Uterus (tissue), 4 donors: ENCODE results near the gene ZFAND3. TPM values are rescaled to one million over a fixed set of nuclear protein-coding genes. Genes with fewer than 3 reads are reported as not detected.

Experiments used
- DNase-seq, 2 donors: peaks; one replicate each; pipeline ENCODE4 v3.0.0-alpha.2; 2019 to 2020
- H3K27ac ChIP-seq, 2 donors: fragments of 200-600 bp; sonication (generic); 1 replicate in 1 of 2; 2 replicates in 1 of 2; pipeline ENCODE4 v1.5.1; 2016 to 2018
- H3K27me3 ChIP-seq, 2 donors: fragments of 200-600 bp; sonication (generic); one replicate each; pipeline ENCODE4 v1.5.1; 2018 to 2019; ENCODE audit warnings: control low read depth in 1 of 2
- H3K36me3 ChIP-seq, 2 donors: fragments of 200-600 bp; sonication (generic); one replicate each; pipeline ENCODE4 v1.5.1; 2019; ENCODE audit warnings: control low read depth in 1 of 2
- H3K4me1 ChIP-seq, 2 donors: fragments of 200-600 bp; sonication (generic); one replicate each; pipeline ENCODE4 v1.5.1; 2018 to 2019; ENCODE audit warnings: control low read depth in 1 of 2
- H3K4me3 ChIP-seq, 2 donors: fragments of 200-600 bp; sonication (generic); 1 replicate in 1 of 2; 2 replicates in 1 of 2; pipeline ENCODE4 v1.5.1; 2018 to 2019; ENCODE audit warnings: mild to moderate bottlenecking in 1 of 2
- H3K9me3 ChIP-seq, 2 donors: fragments of 200-600 bp; sonication (generic); one replicate each; pipeline ENCODE4 v1.5.1; 2019; ENCODE audit warnings: control low read depth in 1 of 2
- CTCF ChIP-seq, 4 experiments: fragments of 200-600 bp in 2 of 4; fragments of 450-650 bp in 2 of 4; sonication (generic) in 2 of 4; IDR thresholded peaks; one replicate each; pipeline ENCODE4 v1.5.1; 2016 to 2019; ENCODE audit warnings: antibody characterized with exemption in 4 of 4, mild to moderate bottlenecking in 2 of 4, moderate library complexity in 1 of 4
- POLR2A ChIP-seq, 2 donors: fragments of 450-650 bp; IDR thresholded peaks; one replicate each; pipeline ENCODE4 v1.6.1; 2016; ENCODE audit warnings: antibody characterized with exemption in 2 of 2, mild to moderate bottlenecking in 1 of 2, moderate library complexity in 1 of 2
- intact Hi-C: fragments of 100-400 bp; cut with DNase I; formaldehyde crosslinking; loops from one replicate; pipeline ENCODE4 v1.15.1; 2023; ENCODE audit warnings: low total_unique reads
- total RNA-seq, 4 donors: library from RNA; depleted of rRNA in 3 of 4; stranded (reverse); fragments of >200 nt in 3 of 4; gene quantifications; one replicate each; pipeline versions ENCODE4 v1.1.0 to v1.2.4, GENCODE V29; 2014 to 2023
- donor health status: DM: yes; HTN: yes; CAD: no.

The ZFAND3 gene
- total RNA-seq, 4 donors from 2014 or later = 5.0 to 81.9 (median 54.6) TPM

GRCh38 chr6:37938909-37939308 is 119.4 kb downstream of the ZFAND3 start:
- DNase-seq = no peak
- H3K27me3 ChIP-seq = no peaks in the 10 kb centered on the region
- intact Hi-C loops = no loop called here
- no peak overlapping the region for H3K27ac ChIP-seq
- no peaks in the 10 kb centered on the region for H3K4me1 ChIP-seq
- no peak for TF ChIP-seq CTCF (IDR thresholded peaks at IDR 0.05)
- no peak for TF ChIP-seq POLR2A (IDR thresholded peaks at IDR 0.05)
- no peak overlapping the region for H3K4me3 ChIP-seq
- H3K36me3 ChIP-seq = no peaks in the 10 kb centered on the region
- H3K9me3 ChIP-seq = no peaks in the 10 kb centered on the region

DNA sequence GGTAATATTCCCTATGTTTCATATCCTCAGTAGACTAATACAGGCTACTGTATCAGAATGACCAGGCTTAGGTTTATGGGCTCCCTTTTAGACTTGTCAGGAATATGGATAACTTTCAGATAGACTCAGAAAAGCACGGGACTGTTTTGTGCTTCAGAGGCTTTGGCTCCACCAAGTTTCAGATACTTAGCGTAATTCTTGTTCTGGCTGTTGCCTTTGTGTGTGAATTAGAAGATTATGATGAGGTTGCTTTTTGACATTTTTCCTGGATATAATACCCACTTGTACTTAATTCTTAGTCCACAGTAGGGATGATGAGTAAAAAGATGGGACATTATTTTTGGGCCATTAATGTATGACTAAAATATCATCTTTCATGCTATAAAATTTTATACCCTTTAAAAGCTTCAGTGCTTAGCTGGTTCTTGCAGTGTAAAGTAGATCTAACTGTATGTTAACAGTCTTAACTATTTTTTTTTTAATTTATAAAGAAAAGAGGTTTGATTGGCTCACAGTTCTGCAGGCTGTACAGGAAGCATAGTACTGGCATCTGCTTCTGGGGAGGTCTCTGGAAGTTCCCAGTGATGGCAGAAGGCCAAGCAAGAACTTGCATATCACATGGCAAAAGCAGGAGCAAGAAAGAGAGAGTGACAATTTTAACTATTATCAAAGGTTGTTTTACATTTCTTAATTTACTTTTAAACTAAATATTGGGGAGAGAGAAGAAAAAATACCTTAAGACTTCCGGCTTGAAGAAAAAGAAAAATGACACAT is 120.7 kb downstream of the ZFAND3 start:
- TF ChIP-seq POLR2A (IDR thresholded peaks at IDR 0.05) = no peak
- no peak for TF ChIP-seq CTCF (IDR thresholded peaks at IDR 0.05)
- no peaks in the 10 kb centered on the region for H3K9me3 ChIP-seq
- peak; percentile 20 to 21 for DNase-seq
- H3K27ac ChIP-seq = no peak overlapping the region
- no peaks in the 10 kb centered on the region for H3K4me1 ChIP-seq
- no peak overlapping the region for H3K4me3 ChIP-seq
- H3K36me3 ChIP-seq = no peaks in the 10 kb centered on the region
- intact Hi-C loops = no loop called here
- H3K27me3 ChIP-seq = no peaks in the 10 kb centered on the region

- no peak for TF ChIP-seq POLR2A (IDR thresholded peaks at IDR 0.05)
- no peak for TF ChIP-seq CTCF (IDR thresholded peaks at IDR 0.05)
- Histone ChIP-seq H3K9me3 (no peaks in the 10 kb centered on the region), H3K27me3 (no peaks in the 10 kb centered on the region), H3K4me3 (no peak overlapping the region), H3K36me3 (no peaks in the 10 kb centered on the region), H3K4me1 (no peaks in the 10 kb centered on the region), H3K27ac (no peak overlapping the region)
- no peak for DNase-seq
- intact Hi-C loops = no loop called here
Measured at GRCh38 chr6:37941871-37942270, 122.3 kb downstream of the ZFAND3 start.

- intact Hi-C loops = no loop called here
- Histone ChIP-seq H3K27me3 (no peaks in the 10 kb centered on the region), H3K4me1 (no peaks in the 10 kb centered on the region), H3K4me3 (no peak overlapping the region), H3K9me3 (no peaks in the 10 kb centered on the region), H3K36me3 (no peaks in the 10 kb centered on the region), H3K27ac (no peak overlapping the region)
- DNase-seq = no peak
- no peak for TF ChIP-seq POLR2A (IDR thresholded peaks at IDR 0.05)
- no peak for TF ChIP-seq CTCF (IDR thresholded peaks at IDR 0.05)
Measured at GRCh38 chr6:37942606-37943376, 123.3 kb downstream of the ZFAND3 start.

DNA sequence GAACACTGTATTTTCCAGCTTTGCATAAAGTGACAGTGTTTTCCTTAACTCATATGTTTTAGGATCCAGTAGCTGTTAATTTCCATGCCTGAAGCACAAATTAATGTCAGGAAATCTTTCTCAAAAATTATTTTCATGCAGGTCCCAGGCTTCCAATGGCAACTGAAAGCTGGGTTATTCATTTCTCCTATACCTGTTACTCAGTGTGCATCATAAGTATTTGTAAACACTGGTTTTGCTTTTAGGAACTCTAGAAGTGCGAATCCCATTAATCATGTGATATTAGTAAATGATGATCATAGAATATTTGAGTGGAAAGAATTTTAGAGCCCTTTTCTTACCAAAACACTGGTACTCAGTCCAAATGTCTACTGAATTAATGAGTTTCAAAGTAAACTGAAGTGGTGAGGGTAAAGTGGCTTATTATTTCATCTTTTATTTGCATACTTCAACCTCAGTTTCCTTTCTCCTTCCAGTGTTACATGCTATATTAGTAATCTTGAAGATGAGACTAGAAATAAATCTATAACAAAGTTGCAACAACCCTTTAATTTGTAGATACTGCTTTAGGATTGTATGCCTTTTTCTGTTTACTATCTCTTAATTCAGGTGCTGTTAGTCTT is 124.0 kb downstream of the ZFAND3 start:
- Histone ChIP-seq H3K27ac (no peak overlapping the region), H3K4me3 (no peak overlapping the region), H3K4me1 (no peaks in the 10 kb centered on the region), H3K36me3 (no peaks in the 10 kb centered on the region), H3K9me3 (no peaks in the 10 kb centered on the region), H3K27me3 (no peaks in the 10 kb centered on the region)
- no peak for DNase-seq
- intact Hi-C loops = no loop called here
- TF ChIP-seq POLR2A (IDR thresholded peaks at IDR 0.05) (no peak), CTCF (IDR thresholded peaks at IDR 0.05) (no peak)
